GM18868 (cell line): ENCODE data around the gene SEMA6A.
A peak's percentile ranks its signal among the peaks of the same experiment; 100 is the strongest.

Source experiments
- ATAC-seq: cut with Tn5 transposase; IDR thresholded peaks from one replicate; pipeline ENCODE4 v1.9.1; 2021; ENCODE audit warnings: mild to moderate bottlenecking, moderate library complexity; ENCODE audit not compliant: unreplicated experiment

The SEMA6A gene

GRCh38 chr5:116498503-116499048 is 76.0 kb downstream of the SEMA6A start:
- no peak for ATAC-seq

DNA sequence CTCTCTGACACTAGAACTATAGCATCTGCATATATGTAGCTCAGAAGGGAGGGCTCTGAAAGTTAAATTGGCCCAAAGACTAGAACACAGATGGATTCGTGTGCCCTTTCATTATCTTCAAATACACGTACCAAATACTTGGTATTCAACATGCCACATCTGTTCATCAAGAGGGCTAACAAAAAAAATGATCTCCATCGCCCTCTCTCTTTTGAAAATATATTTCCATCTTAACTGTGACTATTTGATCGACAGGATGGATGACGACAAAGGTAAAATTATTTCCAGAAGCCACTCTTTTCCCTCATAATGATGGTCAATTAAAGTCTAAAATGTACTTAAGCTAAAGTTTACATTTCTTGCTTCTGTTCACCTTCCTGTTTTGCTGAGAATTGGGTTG is 77.0 kb downstream of the SEMA6A start:
- no peak for ATAC-seq

- ATAC-seq: no peak
These were observed 78.8 kb downstream of the SEMA6A start for GRCh38 chr5:116495786-116496357.

DNA sequence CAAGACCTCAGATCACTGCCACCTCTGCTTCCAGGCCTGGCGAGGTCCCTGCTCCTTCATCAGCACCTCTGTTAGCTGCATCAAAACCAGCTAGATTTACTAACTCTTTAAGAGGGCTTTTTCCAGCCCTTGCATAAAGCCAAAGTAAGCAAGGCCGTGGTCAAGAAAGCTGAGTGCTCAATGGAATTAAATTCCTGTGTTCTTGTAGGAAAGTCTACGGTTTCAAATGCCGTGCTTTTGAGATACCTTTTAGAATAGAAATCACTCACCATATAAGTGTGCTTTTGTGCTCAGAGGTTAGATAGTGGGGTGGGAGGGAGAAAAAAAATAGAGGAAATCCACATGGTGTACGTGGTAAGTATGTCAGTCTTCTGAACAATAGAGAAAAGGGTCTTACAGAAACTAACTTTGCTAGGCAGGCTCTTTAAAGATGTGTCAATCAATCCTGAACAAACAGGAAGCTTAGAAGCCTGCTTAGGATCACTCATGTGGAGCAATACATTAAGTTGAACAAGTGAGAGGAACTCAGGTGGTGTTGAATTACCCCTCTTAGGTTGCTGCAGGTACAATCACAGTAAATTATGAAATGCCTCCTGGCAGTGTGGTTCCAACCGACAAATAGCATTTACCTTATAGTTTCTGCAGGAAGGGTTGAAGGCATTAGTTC is 79.7 kb downstream of the SEMA6A start:
- ATAC-seq: no peak

- ATAC-seq: peak; percentile 49
These were observed 81.8 kb downstream of the SEMA6A start for GRCh38 chr5:116492776-116493175.

GRCh38 chr5:116492016-116492623 is 82.5 kb downstream of the SEMA6A start:
- ATAC-seq: peak; percentile 84

- ATAC-seq: no peak
These were observed 86.1 kb downstream of the SEMA6A start for GRCh38 chr5:116488356-116489041.

DNA sequence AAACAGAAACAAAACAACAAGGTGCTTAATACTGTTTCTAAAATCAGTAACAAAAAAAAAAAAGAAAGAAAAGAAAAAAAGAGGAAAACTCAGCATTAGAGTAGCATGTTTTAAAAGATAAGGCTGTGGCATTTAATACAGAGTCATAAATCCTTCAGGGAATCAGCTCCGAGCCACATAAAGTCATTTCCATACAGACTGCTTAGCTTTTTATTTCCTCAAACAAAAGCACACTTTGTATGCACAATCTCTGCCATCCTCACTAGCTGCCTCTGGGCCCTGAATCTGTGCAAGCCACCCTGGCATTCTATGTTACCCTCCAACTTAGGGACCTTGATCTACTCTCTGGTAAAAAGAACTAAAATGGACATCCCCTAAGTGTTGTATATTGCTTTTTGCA is 87.6 kb downstream of the SEMA6A start:
- ATAC-seq: no peak

GRCh38 chr5:116486588-116486987 is 88.0 kb downstream of the SEMA6A start:
- no peak for ATAC-seq

DNA sequence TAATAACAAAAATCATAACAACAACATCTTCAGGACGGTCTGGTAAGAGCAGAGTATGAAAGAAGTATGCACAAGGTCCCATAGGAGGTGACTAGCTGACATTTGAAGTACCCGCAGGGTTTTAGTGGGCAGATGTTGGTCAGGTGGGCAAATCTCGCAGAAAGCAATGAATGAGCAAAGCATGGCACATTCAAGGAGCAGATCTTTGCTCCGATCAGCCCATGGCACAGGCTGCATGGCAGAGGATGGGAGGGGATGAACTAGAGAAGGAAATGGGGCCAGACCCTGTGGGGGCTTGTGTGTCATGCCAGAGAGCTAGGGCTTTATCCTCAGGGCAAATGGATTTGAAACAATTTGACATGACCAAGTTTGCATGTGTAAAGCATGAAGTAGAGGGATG is 90.0 kb downstream of the SEMA6A start:
- no peak for ATAC-seq

- no peak for ATAC-seq
These were observed 92.2 kb downstream of the SEMA6A start for GRCh38 chr5:116482394-116482793.

DNA sequence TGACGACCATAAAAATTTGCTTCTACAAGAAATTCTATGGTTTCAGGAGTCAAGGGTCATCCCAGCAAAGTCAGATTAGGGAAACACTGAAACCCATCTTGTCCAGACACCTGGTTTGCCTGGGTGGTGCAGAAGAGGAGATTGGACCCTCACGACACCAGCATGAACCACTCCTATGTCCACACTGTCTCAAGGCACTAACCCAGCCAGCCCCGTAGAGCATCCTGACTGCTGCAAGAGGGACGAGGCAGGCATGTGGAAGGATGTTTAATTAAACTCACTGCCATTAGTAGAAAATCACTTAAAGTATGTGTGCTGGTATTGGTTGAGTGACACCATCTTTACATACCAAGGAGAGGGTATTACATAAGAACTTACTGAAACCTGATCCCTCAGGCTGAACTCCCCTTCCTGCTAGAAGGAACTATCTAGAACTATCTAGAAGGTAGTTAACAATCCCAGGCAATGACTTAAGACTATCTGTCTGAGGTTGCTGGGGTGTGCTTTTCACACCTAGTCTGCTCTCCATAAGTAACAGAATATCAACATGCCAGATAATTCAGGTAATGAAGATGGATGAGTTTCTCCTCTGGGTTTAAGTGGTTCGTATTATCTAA is 93.6 kb downstream of the SEMA6A start:
- ATAC-seq: no peak

- no peak for ATAC-seq
These were observed 94.6 kb downstream of the SEMA6A start for GRCh38 chr5:116479776-116480675.

- no peak for ATAC-seq
These were observed 96.1 kb downstream of the SEMA6A start for GRCh38 chr5:116478491-116478890.

- ATAC-seq: no peak
These were observed 97.6 kb downstream of the SEMA6A start for GRCh38 chr5:116476897-116477537.

DNA sequence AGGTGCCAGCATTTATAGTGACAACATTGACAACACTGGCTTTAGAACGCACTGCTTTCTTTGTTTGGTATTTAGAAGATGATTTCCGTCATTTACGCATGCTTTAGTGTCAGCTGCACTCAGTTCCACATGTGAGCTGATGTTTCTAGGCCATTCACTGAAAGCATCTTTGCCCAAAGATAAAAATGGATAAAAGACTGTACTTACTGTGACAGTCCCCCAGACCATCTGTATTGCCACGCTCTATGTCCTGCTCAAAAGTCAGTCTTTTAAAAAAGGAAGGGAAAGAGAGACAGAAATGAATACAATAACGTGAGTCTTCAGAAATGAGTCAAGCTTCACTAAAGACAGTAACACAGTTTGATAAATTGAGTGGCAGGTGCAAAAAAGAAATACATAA is 99.3 kb downstream of the SEMA6A start:
- ATAC-seq: peak; percentile 98

- ATAC-seq: no peak
These were observed 100.9 kb downstream of the SEMA6A start for GRCh38 chr5:116473706-116474105.

DNA sequence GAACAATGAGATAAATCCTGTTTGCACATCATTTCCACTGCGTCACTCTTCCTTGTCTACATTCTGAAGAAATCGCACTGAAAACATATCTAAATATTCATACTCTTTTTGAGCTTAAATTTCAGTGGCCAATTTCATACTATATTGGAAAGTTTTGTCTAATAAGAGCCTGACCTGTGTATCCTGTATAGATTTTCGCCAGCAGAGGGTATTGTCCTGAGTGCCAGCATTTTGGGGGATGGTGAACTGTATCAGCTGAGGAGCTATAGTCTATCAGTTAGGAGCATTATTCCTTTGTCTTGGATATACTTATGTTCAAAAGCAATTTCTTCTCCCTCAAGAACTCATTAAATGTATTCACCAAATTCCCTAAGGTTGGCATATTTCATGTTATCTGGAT is 102.3 kb downstream of the SEMA6A start:
- ATAC-seq: no peak

- ATAC-seq: no peak
These were observed 105.0 kb downstream of the SEMA6A start for GRCh38 chr5:116469631-116470030.

GRCh38 chr5:116468583-116468982 is 106.0 kb downstream of the SEMA6A start:
- no peak for ATAC-seq
